H7 (cell line): ENCODE measurements around the gene FXYD4. TPM values are rescaled to one million over a fixed set of nuclear protein-coding genes. Genes with fewer than 3 reads are reported as not detected.
A peak's percentile ranks its signal among the peaks of the same experiment; 100 is the strongest.

Experiments
- DNase-seq: peaks from one replicate; pipeline ENCODE4 v3.0.0; 2012
- H3K27me3 ChIP-seq: 2 replicates; pipeline ENCODE4 v1.6.0; 2011; ENCODE audit warnings: mild to moderate bottlenecking, low read length; ENCODE audit not compliant: control insufficient read depth, insufficient read depth
- H3K36me3 ChIP-seq: replicated peaks from 2 replicates; pipeline ENCODE4 v1.5.1; 2011; ENCODE audit warnings: low read length; ENCODE audit not compliant: control insufficient read depth, insufficient read depth
- H3K4me3 ChIP-seq: 2 replicates; pipeline ENCODE4 v1.5.1; 2011; ENCODE audit warnings: low read depth, mild to moderate bottlenecking, control low read depth, low read length, moderate library complexity; ENCODE audit not compliant: insufficient read depth
- total RNA-seq: library from RNA; depleted of rRNA; stranded (reverse); fragments of >200 nt; shearing (Covaris generic); gene quantifications from 2 replicates; pipeline ENCODE4 v1.2.3, GENCODE V29; 2014

The FXYD4 gene
- total RNA-seq, 1 experiment from 2014 or later = not detected

- H3K4me3 ChIP-seq = no peak overlapping the region
Observed at GRCh38 chr10:43353495-43354329, 17.7 kb upstream of the FXYD4 start.

GRCh38 chr10:43354330-43354635, 17.2 kb upstream of the FXYD4 start:
- H3K27me3 ChIP-seq = no peaks in the 10 kb centered on the region
- H3K36me3 ChIP-seq = no peaks in the 10 kb centered on the region
- H3K4me3 ChIP-seq = no peak overlapping the region
- DNase-seq = peak; percentile 23

More at GRCh38 chr10:43353495-43354329, 17.7 kb upstream of the FXYD4 start:
- DNase-seq = peak; percentile 27
- H3K27me3 ChIP-seq = no peaks in the 10 kb centered on the region
- no peaks in the 10 kb centered on the region for H3K36me3 ChIP-seq

- Histone ChIP-seq H3K36me3 (no peaks in the 10 kb centered on the region), H3K4me3 (no peak overlapping the region), H3K27me3 (no peaks in the 10 kb centered on the region)
- peak; percentile 22 for DNase-seq
Observed at GRCh38 chr10:43354879-43355380, 16.5 kb upstream of the FXYD4 start.

GRCh38 chr10:43355749-43356371, 15.6 kb upstream of the FXYD4 start:
- no peaks in the 10 kb centered on the region for H3K27me3 ChIP-seq
- H3K36me3 ChIP-seq = no peaks in the 10 kb centered on the region
- H3K4me3 ChIP-seq = no peak overlapping the region
- DNase-seq = no peak

GRCh38 chr10:43360086-43360485, 11.3 kb upstream of the FXYD4 start:
- Histone ChIP-seq H3K4me3 (no peak overlapping the region), H3K36me3 (no peaks in the 10 kb centered on the region), H3K27me3 (no peaks in the 10 kb centered on the region)
- DNase-seq = no peak

- H3K4me3 ChIP-seq = peak overlapping the region; percentile 54
- no peaks in the 10 kb centered on the region for H3K36me3 ChIP-seq
- no peak for DNase-seq
- H3K27me3 ChIP-seq = no peaks in the 10 kb centered on the region
Observed at GRCh38 chr10:43361547-43362190, 9.8 kb upstream of the FXYD4 start.

GRCh38 chr10:43362191-43362839, 9.1 kb upstream of the FXYD4 start:
- peak overlapping the region; percentile 54 for H3K4me3 ChIP-seq
- H3K36me3 ChIP-seq = no peaks in the 10 kb centered on the region
- peak; percentile 94 for DNase-seq
- no peaks in the 10 kb centered on the region for H3K27me3 ChIP-seq

GRCh38 chr10:43365001-43365400, 6.4 kb upstream of the FXYD4 start:
- H3K36me3 ChIP-seq = no peaks in the 10 kb centered on the region
- H3K27me3 ChIP-seq = no peaks in the 10 kb centered on the region
- DNase-seq = no peak
- H3K4me3 ChIP-seq = no peak overlapping the region

- no peaks in the 10 kb centered on the region for H3K27me3 ChIP-seq
- H3K36me3 ChIP-seq = no peaks in the 10 kb centered on the region
- no peak overlapping the region for H3K4me3 ChIP-seq
- DNase-seq = no peak
Observed at GRCh38 chr10:43369921-43370320, 1.5 kb upstream of the FXYD4 start.

GRCh38 chr10:43370671-43371215, 693 bp upstream of the FXYD4 start:
- Histone ChIP-seq H3K36me3 (no peaks in the 10 kb centered on the region), H3K4me3 (no peak overlapping the region), H3K27me3 (no peaks in the 10 kb centered on the region)
- no peak for DNase-seq

- peak; percentile 69 for DNase-seq
- Histone ChIP-seq H3K36me3 (no peaks in the 10 kb centered on the region), H3K27me3 (no peaks in the 10 kb centered on the region), H3K4me3 (no peak overlapping the region)
Observed at GRCh38 chr10:43372765-43373361, 1.4 kb downstream of the FXYD4 start.

- DNase-seq = peak; percentile 48
- Histone ChIP-seq H3K27me3 (no peaks in the 10 kb centered on the region), H3K36me3 (no peaks in the 10 kb centered on the region), H3K4me3 (no peak overlapping the region)
Observed at GRCh38 chr10:43373461-43373860, 2.0 kb downstream of the FXYD4 start.

GRCh38 chr10:43374194-43374593, 2.8 kb downstream of the FXYD4 start:
- Histone ChIP-seq H3K27me3 (no peaks in the 10 kb centered on the region), H3K36me3 (no peaks in the 10 kb centered on the region), H3K4me3 (no peak overlapping the region)
- DNase-seq = no peak

GRCh38 chr10:43375401-43376020, 4.1 kb downstream of the FXYD4 start:
- H3K4me3 ChIP-seq = no peak overlapping the region
- DNase-seq = peak; percentile 45
- H3K27me3 ChIP-seq = no peaks in the 10 kb centered on the region
- no peaks in the 10 kb centered on the region for H3K36me3 ChIP-seq
